Natural killer cell treated with Interleukin-12 subunit alpha and Interleukin-12 subunit beta and Interleukin-15 and Interleukin-18, amount 100 ng/mL, for 72 hours (primary cell): ENCODE data around the gene PRXL2A. TPM values are rescaled to one million over a fixed set of nuclear protein-coding genes. Genes with fewer than 3 reads are reported as not detected.

Experiments used
- ATAC-seq, 2 donors: fragments of 150-1000 bp; cut with Tn5 transposase in 1 of 2; sonication (Bioruptor Pico), chemical (Tn5 transposase) in 1 of 2; 2 replicates each; pipeline ENCODE4 v1.10.0; 2021
- DNase-seq: peaks from one replicate; pipeline ENCODE4 v3.0.0; 2022; ENCODE audit warnings: low spot score
- H3K27ac Mint-ChIP-seq, 2 donors: 1 replicate in 1 of 2; 2 replicates in 1 of 2; pipeline ENCODE4 v1.8.0; 2022; ENCODE audit warnings: mixed read lengths in 2 of 2, mild to moderate bottlenecking in 1 of 2, moderate library complexity in 1 of 2
- H3K27me3 Mint-ChIP-seq, 2 donors: 1 replicate in 1 of 2; 2 replicates in 1 of 2; pipeline ENCODE4 v1.8.0; 2022; ENCODE audit warnings: mixed read lengths in 2 of 2
- H3K36me3 Mint-ChIP-seq: one replicate; pipeline ENCODE4 v1.8.0; 2022; ENCODE audit warnings: mixed read lengths
- H3K4me1 Mint-ChIP-seq, 2 donors: 1 replicate in 1 of 2; 2 replicates in 1 of 2; pipeline ENCODE4 v1.8.0; 2022; ENCODE audit warnings: low read depth in 2 of 2, mixed read lengths in 2 of 2, mild to moderate bottlenecking in 1 of 2
- H3K4me3 Mint-ChIP-seq: one replicate; pipeline ENCODE4 v1.8.0; 2022; ENCODE audit warnings: mixed read lengths
- H3K9me3 Mint-ChIP-seq: 2 replicates; pipeline ENCODE4 v1.8.0; 2022; ENCODE audit warnings: mixed read lengths
- total RNA-seq, 2 donors: library from RNA; stranded (reverse); gene quantifications; one replicate each; pipeline ENCODE4 v1.2.3, GENCODE V29; 2022

The PRXL2A gene
- total RNA-seq, 2 donors from 2014 or later = 6.4 to 9.7 TPM

GRCh38 chr10:80400136-80400804 lies 8.1 kb upstream of the PRXL2A start:
- ATAC-seq (peak in 1 of 2 donors; percentile 43), DNase-seq (no peak)
- Mint-ChIP-seq H3K9me3 (no peaks in the 10 kb centered on the region), H3K27ac (no peak overlapping the region), H3K4me3 (no peak overlapping the region), H3K27me3 (peaks cover under 1 to 6% of the 10 kb centered on the region in 2 donors), H3K4me1 (no peaks in the 10 kb centered on the region), H3K36me3 (no peaks in the 10 kb centered on the region)

GRCh38 chr10:80405035-80405434 lies 3.3 kb upstream of the PRXL2A start:
- no peaks in the 10 kb centered on the region for H3K36me3 Mint-ChIP-seq
- H3K4me3 Mint-ChIP-seq = no peak overlapping the region
- H3K4me1 Mint-ChIP-seq = peaks cover 6 to 7% of the 10 kb centered on the region in 2 donors
- no peak for ATAC-seq
- DNase-seq = no peak
- H3K27ac Mint-ChIP-seq = no peak overlapping the region
- no peaks in the 10 kb centered on the region for H3K9me3 Mint-ChIP-seq
- peaks cover 0 to 5% of the 10 kb centered on the region in 2 donors for H3K27me3 Mint-ChIP-seq

GRCh38 chr10:80405626-80406025 lies 2.7 kb upstream of the PRXL2A start:
- DNase-seq = no peak
- ATAC-seq = no peak
- H3K4me3 Mint-ChIP-seq = no peak overlapping the region
- no peaks in the 10 kb centered on the region for H3K36me3 Mint-ChIP-seq
- no peak overlapping the region for H3K27ac Mint-ChIP-seq
- no peaks in the 10 kb centered on the region for H3K9me3 Mint-ChIP-seq
- H3K27me3 Mint-ChIP-seq = peaks cover 0 to 5% of the 10 kb centered on the region in 2 donors
- peaks cover 6 to 7% of the 10 kb centered on the region in 2 donors for H3K4me1 Mint-ChIP-seq

- no peaks in the 10 kb centered on the region for H3K36me3 Mint-ChIP-seq
- H3K4me1 Mint-ChIP-seq = peaks cover 6 to 7% of the 10 kb centered on the region in 2 donors
- H3K4me3 Mint-ChIP-seq = no peak overlapping the region
Observed at GRCh38 chr10:80406204-80406603, 2.1 kb upstream of the PRXL2A start.

GRCh38 chr10:80407812-80408241 lies 524 bp upstream of the PRXL2A start:
- Mint-ChIP-seq H3K4me3 (peak overlapping the region; percentile 87), H3K9me3 (no peaks in the 10 kb centered on the region), H3K4me1 (peaks cover 6 to 7% of the 10 kb centered on the region in 2 donors), H3K36me3 (no peaks in the 10 kb centered on the region), H3K27ac (peak overlapping the region; percentile 48 to 74), H3K27me3 (peaks cover 0 to 5% of the 10 kb centered on the region in 2 donors)
- peak; percentile 34 to 50 for ATAC-seq
- no peak for DNase-seq

More at GRCh38 chr10:80406204-80406603, 2.1 kb upstream of the PRXL2A start:
- DNase-seq (no peak), ATAC-seq (no peak)
- H3K27ac Mint-ChIP-seq = peak overlapping the region in 1 of 2 donors; percentile 43
- H3K27me3 Mint-ChIP-seq = peaks cover 0 to 5% of the 10 kb centered on the region in 2 donors
- H3K9me3 Mint-ChIP-seq = no peaks in the 10 kb centered on the region

- Mint-ChIP-seq H3K36me3 (no peaks in the 10 kb centered on the region), H3K4me1 (peaks cover 6 to 7% of the 10 kb centered on the region in 2 donors), H3K9me3 (no peaks in the 10 kb centered on the region), H3K4me3 (peak overlapping the region; percentile 42), H3K27ac (no peak overlapping the region), H3K27me3 (peaks cover 0 to 5% of the 10 kb centered on the region in 2 donors)
- DNase-seq = no peak
- ATAC-seq = no peak
Observed at GRCh38 chr10:80409121-80409520, 770 bp downstream of the PRXL2A start.

- H3K27ac Mint-ChIP-seq = no peak overlapping the region
- H3K4me3 Mint-ChIP-seq = no peak overlapping the region
- H3K4me1 Mint-ChIP-seq = peaks cover 6 to 7% of the 10 kb centered on the region in 2 donors
- no peaks in the 10 kb centered on the region for H3K36me3 Mint-ChIP-seq
- DNase-seq (no peak), ATAC-seq (no peak)
- no peaks in the 10 kb centered on the region for H3K9me3 Mint-ChIP-seq
- H3K27me3 Mint-ChIP-seq = peaks cover 0 to 5% of the 10 kb centered on the region in 2 donors
Observed at GRCh38 chr10:80410122-80410521, 1.8 kb downstream of the PRXL2A start.

- ATAC-seq (no peak), DNase-seq (no peak)
- no peak overlapping the region for H3K4me3 Mint-ChIP-seq
- H3K4me1 Mint-ChIP-seq = peaks cover 6 to 7% of the 10 kb centered on the region in 2 donors
- H3K27me3 Mint-ChIP-seq = peaks cover 0 to 5% of the 10 kb centered on the region in 2 donors
- H3K27ac Mint-ChIP-seq = no peak overlapping the region
- H3K9me3 Mint-ChIP-seq = no peaks in the 10 kb centered on the region
- no peaks in the 10 kb centered on the region for H3K36me3 Mint-ChIP-seq
Observed at GRCh38 chr10:80410578-80411145, 2.3 kb downstream of the PRXL2A start.

- ATAC-seq = no peak
- H3K27ac Mint-ChIP-seq = no peak overlapping the region
- peaks cover 6 to 7% of the 10 kb centered on the region in 2 donors for H3K4me1 Mint-ChIP-seq
- no peak overlapping the region for H3K4me3 Mint-ChIP-seq
- no peaks in the 10 kb centered on the region for H3K36me3 Mint-ChIP-seq
- H3K27me3 Mint-ChIP-seq = peaks cover 0 to 5% of the 10 kb centered on the region in 2 donors
- no peak for DNase-seq
- no peaks in the 10 kb centered on the region for H3K9me3 Mint-ChIP-seq
Observed at GRCh38 chr10:80411267-80411668, 2.9 kb downstream of the PRXL2A start.

- Mint-ChIP-seq H3K36me3 (no peaks in the 10 kb centered on the region), H3K27ac (no peak overlapping the region), H3K4me1 (peaks cover 6 to 7% of the 10 kb centered on the region in 2 donors), H3K9me3 (no peaks in the 10 kb centered on the region), H3K27me3 (peaks cover 0 to 3% of the 10 kb centered on the region in 2 donors), H3K4me3 (no peak overlapping the region)
- ATAC-seq = no peak
- DNase-seq = no peak
Observed at GRCh38 chr10:80411681-80412220, 3.4 kb downstream of the PRXL2A start.

GRCh38 chr10:80412486-80412885 lies 4.1 kb downstream of the PRXL2A start:
- peaks cover 5 to 6% of the 10 kb centered on the region in 2 donors for H3K4me1 Mint-ChIP-seq
- ATAC-seq (no peak), DNase-seq (no peak)
- H3K27me3 Mint-ChIP-seq = peaks cover 0 to 3% of the 10 kb centered on the region in 2 donors
- H3K36me3 Mint-ChIP-seq = no peaks in the 10 kb centered on the region
- no peak overlapping the region for H3K27ac Mint-ChIP-seq
- no peak overlapping the region for H3K4me3 Mint-ChIP-seq
- no peaks in the 10 kb centered on the region for H3K9me3 Mint-ChIP-seq

- Mint-ChIP-seq H3K27ac (no peak overlapping the region), H3K9me3 (no peaks in the 10 kb centered on the region), H3K4me3 (no peak overlapping the region), H3K36me3 (no peaks in the 10 kb centered on the region), H3K27me3 (no peaks in the 10 kb centered on the region), H3K4me1 (no peaks in the 10 kb centered on the region)
- DNase-seq = no peak
- no peak for ATAC-seq
Observed at GRCh38 chr10:80413271-80413996, 5.1 kb downstream of the PRXL2A start.

- no peaks in the 10 kb centered on the region for H3K36me3 Mint-ChIP-seq
- DNase-seq (no peak), ATAC-seq (no peak)
- no peaks in the 10 kb centered on the region for H3K4me1 Mint-ChIP-seq
- no peaks in the 10 kb centered on the region for H3K9me3 Mint-ChIP-seq
- H3K27ac Mint-ChIP-seq = no peak overlapping the region
- H3K27me3 Mint-ChIP-seq = no peaks in the 10 kb centered on the region
- H3K4me3 Mint-ChIP-seq = no peak overlapping the region
Observed at GRCh38 chr10:80414142-80414895, 6.0 kb downstream of the PRXL2A start.
